Sigmoid colon (tissue), 7 donors: ENCODE measurements around the gene CCDC78. TPM values are rescaled to one million over a fixed set of nuclear protein-coding genes. Genes with fewer than 3 reads are reported as not detected.

Source experiments
- DNase-seq: peaks from one replicate; pipeline ENCODE4 v3.0.0-alpha.2; 2019
- H3K27ac ChIP-seq, 4 donors: fragments of 200-600 bp; sonication (generic); one replicate each; pipeline ENCODE4 v1.5.1; 2016 to 2019; ENCODE audit warnings: mild to moderate bottlenecking in 1 of 4
- H3K27me3 ChIP-seq, 3 donors: fragments of 200-600 bp; sonication (generic); one replicate each; pipeline ENCODE4 v1.5.1; 2019; ENCODE audit warnings: mild to moderate bottlenecking in 1 of 3
- H3K36me3 ChIP-seq, 4 donors: fragments of 200-600 bp; sonication (generic); one replicate each; pipeline ENCODE4 v1.5.1; 2016 to 2019
- H3K4me1 ChIP-seq, 4 donors: fragments of 200-600 bp; sonication (generic); one replicate each; pipeline ENCODE4 v1.5.1; 2017 to 2019
- H3K4me3 ChIP-seq, 4 donors: fragments of 200-600 bp; sonication (generic); one replicate each; pipeline ENCODE4 v1.5.1; 2017 to 2019; ENCODE audit warnings: mild to moderate bottlenecking in 2 of 4, moderate library complexity in 1 of 4
- H3K9me3 ChIP-seq, 4 donors: fragments of 200-600 bp in 3 of 4; sonication (generic) in 3 of 4; one replicate each; pipeline versions ENCODE4 v1.5.1 to v1.6.1; 2013 to 2019
- CTCF ChIP-seq, 4 experiments: fragments of 450-650 bp in 3 of 4; fragments of 200-600 bp in 1 of 4; IDR thresholded peaks; one replicate each; pipeline ENCODE4 v1.5.1; 2016 to 2019; ENCODE audit warnings: antibody characterized with exemption in 4 of 4, mild to moderate bottlenecking in 3 of 4, moderate library complexity in 2 of 4
- EP300 ChIP-seq, 4 donors: sonication (generic); formaldehyde crosslinking; IDR thresholded peaks; one replicate each; pipeline ENCODE4 v1.6.1; 2017; ENCODE audit warnings: antibody characterized with exemption in 4 of 4
- POLR2A ChIP-seq, 2 donors: fragments of 450-650 bp; IDR thresholded peaks; one replicate each; pipeline ENCODE4 v1.6.1; 2016; ENCODE audit warnings: antibody characterized with exemption in 2 of 2, mild to moderate bottlenecking in 2 of 2, moderate library complexity in 2 of 2
- POLR2AphosphoS5 ChIP-seq, 4 donors: sonication (generic); formaldehyde crosslinking; IDR thresholded peaks; one replicate each; pipeline ENCODE4 v1.6.1; 2017; ENCODE audit warnings: antibody characterized with exemption in 4 of 4
- WGBS, 2 donors: extraction: QIAGEN DNeasy Blood & Tissue Kit; methylation state at CpG; one replicate each; pipeline ENCODE4 v1.1.7; 2013; 5-methylcytosine and 5-hydroxymethylcytosine counted together
- intact Hi-C: fragments of 100-400 bp; cut with DNase I; formaldehyde crosslinking; loops from one replicate; pipeline ENCODE4 v1.15.1; 2023
- polyA plus RNA-seq, 3 donors: library from polyadenylated mRNA; stranded (reverse); fragments of 200-250 nt; gene quantifications; one replicate each; pipeline ENCODE4 v1.2.3, GENCODE V29; 2013
- total RNA-seq, 4 donors: library from RNA; depleted of rRNA; stranded (reverse); fragments of >200 nt; gene quantifications; one replicate each; pipeline ENCODE4 v1.1.0, GENCODE V29; 2016
- donor health status: healthy with polysubstance abuse.
- donor health status: Bipolar disorder and iron deficiency.
- donor health status: healthy.

The CCDC78 gene
- total and polyA plus RNA-seq, 7 donors: 0.49 to 3.4 TPM; not detected in 5

GRCh38 chr16:718389-718788, 7.9 kb downstream of the CCDC78 start:
- Histone ChIP-seq H3K4me1 (peaks cover 0 to 52% (median 45%) of the 10 kb centered on the region in 4 donors), H3K4me3 (no peak overlapping the region), H3K36me3 (no peaks in the 10 kb centered on the region), H3K27ac (no peak overlapping the region), H3K9me3 (no peaks in the 10 kb centered on the region), H3K27me3 (peaks cover 0 to 11% (median 0%) of the 10 kb centered on the region in 3 donors)
- WGBS, 2 donors: 53 to 89% methylated on average over 9 of the region's 9 CpGs
- DNase-seq: no peak
- intact Hi-C loops: no loop called here
- no peak for TF ChIP-seq CTCF (IDR thresholded peaks at IDR 0.05)
- no peak for TF ChIP-seq POLR2A (IDR thresholded peaks at IDR 0.05)
- no peak for TF ChIP-seq EP300 (IDR thresholded peaks at IDR 0.05)
- TF ChIP-seq POLR2AphosphoS5 (IDR thresholded peaks at IDR 0.05): no peak

GRCh38 chr16:717450-718245, 8.6 kb downstream of the CCDC78 start:
- intact Hi-C loops: no loop called here
- Histone ChIP-seq H3K4me1 (peaks cover 0 to 52% (median 45%) of the 10 kb centered on the region in 4 donors), H3K27ac (no peak overlapping the region), H3K27me3 (peaks cover 0 to 11% (median 0%) of the 10 kb centered on the region in 3 donors), H3K9me3 (no peaks in the 10 kb centered on the region), H3K4me3 (no peak overlapping the region), H3K36me3 (no peaks in the 10 kb centered on the region)
- no peak for DNase-seq
- TF ChIP-seq POLR2A (IDR thresholded peaks at IDR 0.05): no peak
- TF ChIP-seq EP300 (IDR thresholded peaks at IDR 0.05): no peak
- TF ChIP-seq POLR2AphosphoS5 (IDR thresholded peaks at IDR 0.05): no peak
- TF ChIP-seq CTCF (IDR thresholded peaks at IDR 0.05): no peak
- 65 to 76% methylated on average over 32 of the region's 32 CpGs for WGBS, 2 donors

- peaks cover 0 to 11% (median under 1%) of the 10 kb centered on the region in 3 donors for H3K27me3 ChIP-seq
- H3K27ac ChIP-seq: no peak overlapping the region
- H3K36me3 ChIP-seq: no peaks in the 10 kb centered on the region
- H3K4me1 ChIP-seq: peaks cover 0 to 50% (median 42%) of the 10 kb centered on the region in 4 donors
- H3K9me3 ChIP-seq: no peaks in the 10 kb centered on the region
- DNase-seq: no peak
- peak overlapping the region in 1 of 4 donors; percentile 63 for H3K4me3 ChIP-seq
- 89 to 90% methylated on average over 29 of the region's 29 CpGs for WGBS, 2 donors
- intact Hi-C loops: no loop called here
- TF ChIP-seq POLR2A (IDR thresholded peaks at IDR 0.05) (no peak), POLR2AphosphoS5 (IDR thresholded peaks at IDR 0.05) (no peak), EP300 (IDR thresholded peaks at IDR 0.05) (no peak), CTCF (IDR thresholded peaks at IDR 0.05) (no peak)
These were observed 9.4 kb downstream of the CCDC78 start for GRCh38 chr16:716768-717325.

- Histone ChIP-seq H3K9me3 (no peaks in the 10 kb centered on the region), H3K36me3 (no peaks in the 10 kb centered on the region), H3K27me3 (peaks cover 0 to 16% (median 8%) of the 10 kb centered on the region in 3 donors), H3K4me1 (peaks cover 0 to 45% (median 36%) of the 10 kb centered on the region in 4 donors), H3K4me3 (peak overlapping the region; percentile 53 to 75 (median 64)), H3K27ac (peak overlapping the region; percentile 32 to 75 (median 48))
- TF ChIP-seq POLR2AphosphoS5 (IDR thresholded peaks at IDR 0.05): no peak
- no peak for TF ChIP-seq CTCF (IDR thresholded peaks at IDR 0.05)
- no peak for TF ChIP-seq POLR2A (IDR thresholded peaks at IDR 0.05)
- TF ChIP-seq EP300 (IDR thresholded peaks at IDR 0.05): no peak
- DNase-seq: no peak
- intact Hi-C loops: no loop called here
- 17 to 26% methylated on average over 12 of the region's 12 CpGs for WGBS, 2 donors
These were observed 10.1 kb downstream of the CCDC78 start for GRCh38 chr16:716200-716568.
